ENCODE results near the gene IFNA16.
"Not testable (repeated sequence)": the region's sequence is repeated elsewhere in the genome, so short reads cannot be mapped to it uniquely, and the experiment has no call there.

The IFNA16 gene

DNA sequence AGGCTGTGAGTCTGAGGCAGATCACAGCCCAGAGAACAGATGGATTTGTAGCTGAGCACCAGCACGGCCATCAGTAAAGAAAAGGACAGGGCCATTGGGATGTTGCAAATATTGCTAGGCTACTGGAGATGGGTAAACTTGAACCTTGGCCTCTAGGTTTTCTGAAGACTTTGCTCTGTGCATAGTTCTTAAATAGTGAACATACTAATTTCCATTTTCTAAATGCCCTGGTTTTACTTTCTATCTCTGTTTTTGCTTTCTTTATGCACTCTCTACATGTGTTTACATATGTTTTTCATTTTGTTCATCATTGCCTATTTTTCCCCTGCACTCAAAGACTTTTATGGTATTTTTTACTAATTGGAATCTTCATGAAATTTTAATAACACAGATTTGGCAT, at the start of gene IFNA16:
Gene IFNA16 (minus strand): TSS at position 101 of the 400 bp plus-strand sequence. CDS start 6 bp downstream, at position 95.
- not testable (repeated sequence) for FAIRE-seq

DNA sequence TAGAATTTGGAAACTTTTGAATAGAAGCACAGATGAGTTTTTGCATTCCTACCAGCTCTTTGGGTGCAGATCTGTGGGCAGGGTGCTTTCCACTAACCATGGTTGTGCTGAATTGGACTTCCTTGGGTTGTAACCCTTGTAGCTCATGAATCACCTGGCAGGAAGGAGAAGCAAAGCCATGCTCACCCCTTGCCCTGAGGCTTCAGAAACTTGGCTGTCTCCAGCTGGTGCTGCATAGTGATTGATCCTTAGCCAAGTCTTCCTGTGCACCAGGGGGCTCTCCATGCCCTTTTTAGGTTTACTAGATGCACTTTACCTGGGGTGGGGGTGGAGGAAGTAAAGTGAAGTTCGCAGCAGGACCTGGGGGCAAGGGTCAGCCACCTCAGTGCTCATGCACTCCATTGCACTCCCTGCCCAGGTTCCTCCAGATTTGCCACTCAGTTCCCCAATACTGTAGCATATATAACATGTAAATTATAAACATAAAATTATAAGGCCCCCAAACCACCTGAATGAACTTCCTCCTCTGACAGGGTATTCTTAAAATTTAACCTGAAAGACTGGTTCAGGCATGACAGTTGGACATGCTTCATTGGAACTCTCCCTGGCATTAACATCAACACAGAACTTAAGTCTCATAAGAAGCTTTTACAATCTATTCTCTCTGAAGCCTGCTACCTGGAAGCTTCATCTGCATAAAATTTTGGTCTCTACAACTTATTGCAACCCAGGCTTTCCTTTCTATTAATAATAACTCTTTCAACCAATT, 48.5 kb upstream of the IFNA16 start:
- FAIRE-seq: no peak

DNA sequence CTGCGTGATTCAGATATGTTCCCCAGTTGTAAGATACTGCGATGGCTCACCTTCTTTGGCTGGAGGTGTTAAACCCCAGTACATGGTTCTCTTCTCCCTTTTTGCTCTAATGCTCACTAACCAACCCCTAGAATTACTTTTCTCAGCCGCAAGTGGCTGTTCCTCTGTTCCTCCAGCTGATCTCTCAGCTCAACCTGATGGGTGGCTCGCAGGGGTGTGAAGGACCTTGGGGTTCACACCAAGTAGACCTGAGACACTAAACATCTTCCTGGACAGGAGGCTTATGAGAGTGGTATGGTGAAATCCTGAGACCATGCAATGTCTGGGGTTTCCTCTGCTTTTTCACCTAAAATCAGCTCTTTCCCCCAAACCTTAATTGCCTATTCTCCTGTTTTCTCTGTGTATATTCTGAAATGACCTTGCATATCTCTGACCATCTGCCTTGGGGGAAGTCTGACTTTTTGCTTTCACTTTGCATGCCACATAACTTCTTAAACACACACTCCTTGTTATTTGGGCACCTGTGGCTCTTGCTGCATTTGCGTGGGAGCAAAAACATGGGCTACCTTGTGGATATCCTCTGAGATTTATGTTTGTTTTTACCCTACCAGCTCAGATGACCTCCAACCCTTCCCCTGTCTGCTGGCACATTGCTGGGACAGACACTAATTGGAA, 38.6 kb upstream of the IFNA16 start:
- FAIRE-seq: no peak

DNA sequence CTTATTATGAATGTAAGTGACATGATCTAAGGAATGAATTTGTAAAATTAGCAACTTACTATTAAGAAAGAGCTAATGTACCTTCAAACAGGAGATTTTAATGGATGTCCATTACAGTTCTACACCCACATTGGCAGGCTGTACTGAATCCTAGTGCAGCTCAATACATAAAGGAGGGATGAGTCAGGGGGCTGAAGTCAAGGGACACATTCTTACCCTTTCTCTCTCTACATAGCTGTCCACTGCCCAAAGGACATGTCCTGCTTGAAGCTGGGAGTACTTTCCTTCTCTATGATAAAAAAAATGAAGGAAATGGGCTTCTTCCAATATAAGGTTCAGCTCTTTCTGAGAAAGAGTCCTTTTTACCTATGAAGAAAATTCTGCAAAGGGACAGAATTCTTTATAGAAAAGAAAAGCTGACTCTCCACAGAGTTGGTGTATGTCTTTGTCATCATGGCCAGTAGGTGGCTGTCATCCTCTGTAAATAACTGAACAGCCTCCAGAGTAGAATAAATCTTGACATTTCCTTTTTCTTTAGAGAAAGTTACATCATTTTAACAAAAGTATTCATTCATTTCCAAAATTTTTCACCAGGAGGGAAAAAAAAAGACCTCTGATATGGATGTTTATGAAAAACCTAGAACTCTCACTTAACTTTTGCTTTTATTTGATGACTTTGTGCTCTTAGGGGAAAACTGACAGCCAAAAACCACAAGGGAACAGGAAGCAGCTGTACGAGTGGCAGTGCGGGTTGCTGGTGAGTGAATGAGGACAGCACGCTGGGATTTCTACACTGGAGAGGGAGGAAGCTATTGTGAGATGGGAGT, 35.8 kb upstream of the IFNA16 start:
- peak; percentile 37 for FAIRE-seq

DNA sequence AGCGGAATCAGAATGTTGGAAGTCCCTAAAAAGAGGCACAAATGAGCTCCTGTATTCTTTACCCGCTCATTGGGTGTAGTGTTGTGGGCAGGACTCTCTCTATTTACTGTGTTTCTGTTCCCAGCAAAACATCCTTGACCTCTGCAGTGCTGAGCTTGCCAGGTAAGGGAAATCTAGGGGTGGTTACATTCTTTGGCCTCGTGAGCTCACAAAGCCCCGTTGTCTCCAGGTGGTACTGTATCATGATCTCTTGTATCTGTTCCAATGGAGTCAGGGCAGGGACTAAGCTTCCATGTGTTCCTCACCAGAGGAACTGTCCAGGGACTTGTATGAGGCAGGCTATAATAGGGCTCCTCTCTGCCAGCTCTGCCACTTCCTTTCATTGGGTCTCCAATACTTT, 34.5 kb upstream of the IFNA16 start:
- no peak for FAIRE-seq

DNA sequence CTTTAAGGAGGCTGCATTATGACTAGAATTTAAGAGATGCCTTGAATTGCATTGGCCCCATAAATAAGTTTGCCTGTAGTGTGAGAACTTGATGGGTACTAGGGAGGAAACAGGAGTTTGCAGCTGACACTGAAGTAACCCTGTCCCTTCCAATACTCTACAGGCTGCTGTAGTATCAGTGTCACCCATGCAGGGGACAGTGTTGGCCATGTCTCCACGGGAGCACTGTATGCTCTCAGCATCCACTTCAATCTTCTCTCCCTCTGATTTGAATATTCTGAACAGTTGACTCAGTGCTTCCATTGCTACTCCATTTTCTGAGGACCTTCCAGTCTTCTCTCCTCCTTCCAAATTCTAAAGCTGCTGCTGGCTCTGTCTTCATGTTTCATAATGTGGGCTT, 34.1 kb upstream of the IFNA16 start:
- no peak for FAIRE-seq

DNA sequence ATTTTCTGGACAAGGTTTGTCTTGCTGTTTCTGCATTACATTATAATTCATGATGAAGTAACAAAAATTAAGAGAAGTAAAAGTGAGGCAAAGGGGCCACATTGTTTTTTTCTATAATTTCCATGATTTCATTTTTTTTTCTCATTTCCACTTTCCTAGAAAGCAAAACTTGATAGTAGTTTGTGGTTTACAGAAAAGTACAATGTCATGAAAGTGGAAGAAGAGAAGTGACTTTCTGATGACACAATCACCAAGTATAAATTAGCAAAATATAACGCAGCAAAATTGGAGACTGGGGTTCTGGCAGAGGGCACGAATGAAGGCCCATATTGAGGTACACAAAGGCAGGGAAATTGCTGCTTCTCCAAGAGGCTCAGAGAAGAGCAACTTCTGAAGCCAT, 27.7 kb upstream of the IFNA16 start:
- no peak for FAIRE-seq

DNA sequence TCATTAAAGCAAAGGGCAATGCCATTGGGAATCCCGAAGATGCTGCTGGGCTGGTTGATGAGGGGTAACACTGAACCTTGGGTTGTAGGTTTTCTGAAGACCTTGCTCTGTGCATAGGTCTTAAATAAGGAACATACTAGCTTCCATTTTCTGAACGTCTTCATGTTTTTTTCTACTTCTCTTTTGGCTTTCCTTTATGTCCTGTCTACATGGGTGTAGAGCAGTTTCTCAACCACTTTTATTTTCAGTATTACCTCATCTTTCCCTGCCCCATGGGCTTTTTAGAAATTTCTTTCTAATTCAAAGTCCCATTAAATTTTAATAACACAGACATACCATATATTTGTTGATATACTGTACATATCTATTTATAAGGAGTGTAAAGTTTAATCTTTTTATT, 22.8 kb upstream of the IFNA16 start, which contains the start of gene IFNA14:
Gene IFNA14 (minus strand): TSS at position 95 of the 400 bp plus-strand sequence. CDS start 70 bp downstream, at position 25.
- no peak for FAIRE-seq

DNA sequence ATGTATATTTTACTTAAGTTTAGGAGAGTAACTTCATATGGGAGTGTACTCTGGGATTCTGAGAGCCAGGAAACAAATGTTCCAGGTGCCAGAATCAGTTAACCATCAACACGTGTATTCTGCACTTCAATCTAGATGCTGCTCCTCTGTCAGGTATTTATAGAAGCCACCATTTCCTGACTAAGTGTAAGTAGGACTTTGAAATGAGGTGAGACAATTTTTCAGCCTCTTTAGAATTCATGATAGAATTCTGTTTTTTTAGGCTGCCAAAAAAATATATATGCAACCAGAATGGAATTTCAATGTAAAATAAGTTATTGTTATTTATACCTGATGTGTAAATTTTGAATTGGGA, 19.2 kb upstream of the IFNA16 start:
- FAIRE-seq: not testable (repeated sequence)

DNA sequence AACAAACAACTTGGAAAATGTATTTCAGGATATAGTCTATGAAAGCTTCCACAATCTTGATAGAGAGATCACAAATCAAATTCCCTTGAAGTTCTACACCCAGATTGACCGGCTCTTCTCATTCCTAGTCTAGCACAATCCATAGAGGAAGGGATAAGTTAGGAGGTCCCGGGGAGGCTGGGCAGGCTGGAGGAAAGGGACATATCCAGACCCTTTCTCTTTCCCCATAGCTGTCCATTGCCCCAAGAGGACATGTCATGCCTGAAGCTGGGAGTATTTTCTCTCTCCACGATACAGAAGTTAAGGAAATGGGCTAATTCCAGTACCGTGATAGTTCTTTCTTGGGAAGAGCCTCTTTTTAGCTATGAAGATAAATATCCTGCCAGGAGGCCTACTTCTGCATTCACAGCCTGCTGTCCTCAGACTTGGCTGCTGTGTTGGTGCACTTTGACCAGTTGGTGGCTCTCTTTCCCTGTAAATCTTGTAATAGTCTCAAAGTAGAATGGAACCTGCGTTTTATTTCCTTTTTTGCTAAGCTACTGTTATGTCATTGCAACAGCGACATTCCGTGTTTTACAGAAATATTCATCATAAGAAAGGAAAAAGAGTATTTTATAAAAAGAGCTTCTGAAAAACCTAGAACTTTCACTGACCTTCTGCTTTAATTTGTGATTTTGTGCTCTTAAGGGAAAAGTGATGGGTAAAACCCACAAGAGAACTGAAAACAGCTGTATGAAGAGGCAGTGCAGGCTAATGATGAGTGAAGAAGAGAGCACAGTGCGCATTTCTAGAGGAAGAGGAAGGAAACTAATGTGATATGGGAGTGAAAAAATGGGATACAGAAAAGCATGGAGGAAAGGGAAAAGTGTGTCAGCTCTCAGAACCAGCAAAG, 18.6 kb upstream of the IFNA16 start:
- FAIRE-seq: peak; percentile 78

DNA sequence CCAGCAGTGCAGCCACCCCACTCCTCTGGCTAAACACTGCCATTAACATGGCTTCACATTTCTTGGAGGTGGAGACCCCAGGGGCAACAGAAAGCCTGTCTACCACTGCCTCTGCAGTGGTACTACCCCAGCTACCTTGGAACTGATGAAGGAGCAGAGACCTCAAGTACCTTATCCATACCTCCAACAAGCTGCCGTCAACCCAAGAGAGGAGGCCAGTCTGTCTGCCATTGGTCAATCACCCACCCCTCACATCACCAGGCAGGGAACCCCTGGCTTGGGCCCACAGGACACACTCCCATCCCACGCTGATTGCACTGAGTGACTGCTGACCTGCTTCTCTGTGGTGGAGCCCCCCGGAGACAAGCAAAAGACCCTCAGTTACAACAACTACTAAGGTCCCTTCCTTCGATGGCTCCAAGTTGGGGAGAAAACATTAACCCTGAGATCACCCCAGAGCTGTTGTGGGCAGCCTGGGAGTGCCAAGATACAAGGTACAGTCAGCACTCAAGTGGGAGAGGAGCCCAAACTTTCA, 17.1 kb upstream of the IFNA16 start:
- no peak for FAIRE-seq

DNA sequence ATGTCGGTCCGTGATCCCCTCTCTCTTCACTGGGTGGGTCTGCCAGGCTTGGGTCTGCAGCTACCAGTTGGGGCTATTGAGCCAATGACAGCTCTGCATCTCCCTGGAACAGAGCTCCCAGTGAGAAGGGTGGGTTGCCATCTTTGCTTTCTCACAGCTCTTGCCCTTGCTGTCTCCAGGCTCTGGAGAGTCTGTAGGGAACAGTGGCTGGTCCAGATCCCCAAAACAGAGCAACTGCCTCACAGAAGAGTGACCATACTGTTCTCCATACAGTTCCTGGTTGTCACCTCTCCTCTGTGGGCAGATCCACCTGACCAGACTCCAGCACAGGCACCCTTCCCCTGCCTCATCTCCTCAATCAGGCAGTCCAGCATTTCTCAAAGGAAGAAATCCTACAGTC, 16.1 kb upstream of the IFNA16 start:
- no peak for FAIRE-seq

DNA sequence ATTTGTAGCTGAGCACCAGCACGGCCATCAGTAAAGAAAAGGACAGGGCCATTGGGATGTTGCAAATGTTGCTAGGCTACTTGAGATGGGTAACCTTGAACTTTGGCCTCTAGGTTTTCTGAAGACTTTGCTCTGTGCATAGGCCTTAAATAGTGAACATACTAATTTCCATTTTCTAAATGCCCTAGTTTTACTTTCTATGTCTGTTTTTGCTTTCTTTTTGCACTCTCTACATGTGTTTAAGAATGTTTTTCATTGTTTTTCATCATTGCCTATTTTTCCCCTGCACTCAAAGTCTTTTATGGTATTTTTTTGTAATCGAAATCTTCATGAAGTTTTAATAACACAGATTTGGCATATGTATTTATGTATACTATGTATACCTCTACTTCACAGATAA, 11.0 kb upstream of the IFNA16 start, which contains the start of gene IFNA17:
Gene IFNA17 (minus strand): TSS at position 101 of the 400 bp plus-strand sequence. CDS start 49 bp downstream, at position 52.
- FAIRE-seq: no peak

DNA sequence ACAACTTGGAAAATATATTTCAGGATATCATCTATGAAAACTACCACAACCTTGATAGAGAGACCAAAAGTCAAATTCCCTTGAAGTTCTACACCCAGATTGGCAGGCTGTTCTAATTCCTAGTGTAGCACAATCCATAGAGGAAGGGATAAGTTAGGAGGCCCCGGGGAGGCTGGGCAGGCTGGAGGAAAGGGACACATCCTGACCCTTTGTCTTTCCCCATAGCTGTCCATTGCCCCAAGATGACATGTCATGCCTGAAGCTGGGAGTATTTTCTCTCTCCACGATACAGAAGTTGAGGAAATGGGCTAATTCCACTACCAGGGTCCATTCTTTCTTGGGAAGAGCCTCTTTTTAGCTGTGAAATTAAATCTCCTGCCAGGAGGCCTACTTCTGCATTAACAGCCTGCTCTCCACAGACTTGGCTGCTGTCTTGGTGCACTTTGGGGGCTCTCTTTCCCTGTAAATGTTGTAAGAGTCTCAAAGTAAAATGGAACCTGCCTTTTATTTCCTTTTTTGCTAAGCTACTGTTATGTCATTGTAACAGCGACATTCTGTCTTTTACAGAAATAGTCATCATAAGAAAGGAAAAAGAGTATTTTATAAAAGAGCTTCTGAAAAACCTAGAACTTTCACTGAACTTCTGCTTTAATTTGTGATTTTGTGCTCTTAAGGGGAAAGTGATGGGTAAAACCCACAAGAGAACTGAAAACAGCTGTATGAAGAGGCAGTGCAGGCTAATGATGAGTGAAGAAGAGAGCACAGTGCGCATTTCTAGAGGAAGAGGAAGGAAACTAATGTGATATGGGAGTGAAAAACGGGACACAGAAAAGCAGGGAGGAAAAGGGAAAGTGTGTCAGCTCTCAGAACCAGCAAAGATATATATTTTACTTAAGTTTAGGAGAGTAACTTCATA, 3.4 kb downstream of the IFNA16 start:
- FAIRE-seq: peak; percentile 37

DNA sequence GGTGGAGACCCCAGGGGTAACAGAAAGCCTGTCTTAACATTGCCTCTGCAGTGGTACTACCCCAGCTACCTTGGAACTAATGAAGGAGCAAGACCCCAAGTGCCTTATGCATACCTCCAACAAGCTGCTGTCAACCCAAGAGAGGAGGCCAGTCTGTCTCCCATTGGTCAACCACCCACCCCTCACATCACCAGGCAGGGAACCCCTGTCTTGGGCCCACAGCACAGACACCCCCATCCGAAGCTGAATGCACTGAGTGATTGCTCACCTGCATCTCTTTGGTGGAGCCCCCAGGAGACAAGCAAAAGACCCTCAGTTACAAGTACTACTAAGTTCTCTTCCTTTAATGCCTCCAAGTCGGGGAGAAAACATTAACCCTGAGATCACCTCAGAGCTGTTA, 5.0 kb downstream of the IFNA16 start:
- FAIRE-seq: not testable (repeated sequence)

DNA sequence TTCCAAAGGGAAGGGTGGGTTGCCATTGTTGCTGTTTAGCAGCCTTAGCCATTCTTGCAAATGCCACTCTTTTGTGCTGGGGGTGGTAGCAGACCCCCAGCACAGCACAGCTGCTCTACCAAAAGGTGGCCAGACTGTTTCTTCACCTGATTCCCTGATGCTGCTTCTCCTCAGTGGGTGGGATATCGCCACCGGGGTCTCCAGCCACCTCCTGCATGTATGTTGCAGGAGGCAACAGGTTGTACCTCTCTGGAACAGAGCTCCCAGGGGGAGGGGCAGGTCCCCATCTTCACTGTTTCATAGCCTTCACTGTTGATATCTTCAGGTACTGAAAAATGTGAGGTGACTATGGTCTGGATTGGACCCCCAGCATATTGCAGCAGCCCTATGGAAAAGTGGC, 6.3 kb downstream of the IFNA16 start:
- not testable (repeated sequence) for FAIRE-seq

DNA sequence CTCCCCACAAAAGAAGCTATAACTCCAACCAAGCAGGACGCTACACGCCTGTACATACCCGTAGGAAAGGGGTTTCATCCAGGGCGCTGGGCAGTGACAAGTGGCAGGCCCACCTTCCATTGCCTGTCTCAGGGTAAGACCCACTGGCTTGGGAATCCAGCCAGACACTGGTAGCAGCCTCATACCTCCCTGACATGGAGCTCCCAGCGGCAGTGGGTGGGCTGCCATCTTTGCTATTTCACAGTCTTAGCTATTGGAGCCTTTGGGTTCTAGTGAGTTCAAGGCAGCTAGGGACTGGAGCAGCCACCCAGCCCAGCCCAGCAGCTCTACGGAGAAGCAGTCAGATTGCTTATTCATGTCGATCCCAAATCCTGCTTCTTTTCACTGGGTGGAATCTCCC, 6.8 kb downstream of the IFNA16 start:
- no peak for FAIRE-seq

DNA sequence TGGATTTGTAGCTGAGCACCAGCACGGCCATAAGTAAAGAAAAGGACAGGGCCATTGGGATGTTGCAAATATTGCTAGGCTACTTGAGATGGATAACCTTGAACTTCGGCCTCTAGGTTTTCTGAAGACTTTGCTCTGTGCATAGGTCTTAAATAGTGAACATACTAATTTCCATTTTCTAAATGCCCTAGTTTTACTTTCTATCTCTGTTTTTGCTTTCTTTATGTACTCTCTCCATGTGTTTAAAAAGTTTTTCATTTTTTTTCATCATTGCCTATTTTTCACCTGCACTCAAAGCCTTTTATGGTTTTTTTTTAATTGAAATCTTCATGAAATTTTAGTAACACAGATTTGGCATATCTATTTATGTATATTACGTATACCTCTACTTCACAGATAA, 10.1 kb downstream of the IFNA16 start, which contains the start of gene IFNA10:
Gene IFNA10 (minus strand): TSS at position 101 of the 400 bp plus-strand sequence. CDS start 46 bp downstream, at position 55.
- not testable (repeated sequence) for FAIRE-seq

DNA sequence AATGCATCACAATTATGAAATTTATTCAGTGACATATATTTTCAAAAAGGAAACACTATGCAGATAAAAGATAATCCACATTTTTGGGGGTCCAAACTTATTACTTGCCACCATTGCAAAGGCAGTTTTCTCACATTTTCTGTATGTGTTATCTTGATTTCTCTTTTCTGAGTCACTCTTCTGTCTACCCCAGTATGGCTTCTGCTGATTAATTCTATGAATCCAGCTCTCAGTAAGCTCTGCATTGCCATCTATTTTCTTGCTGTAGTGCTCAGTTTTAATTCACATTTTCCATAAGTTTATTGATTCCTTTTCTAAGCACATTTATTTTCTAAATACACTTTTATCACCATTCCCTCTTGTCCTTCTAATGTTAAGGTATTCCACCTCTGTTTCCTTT, 11.9 kb downstream of the IFNA16 start:
- no peak for FAIRE-seq

DNA sequence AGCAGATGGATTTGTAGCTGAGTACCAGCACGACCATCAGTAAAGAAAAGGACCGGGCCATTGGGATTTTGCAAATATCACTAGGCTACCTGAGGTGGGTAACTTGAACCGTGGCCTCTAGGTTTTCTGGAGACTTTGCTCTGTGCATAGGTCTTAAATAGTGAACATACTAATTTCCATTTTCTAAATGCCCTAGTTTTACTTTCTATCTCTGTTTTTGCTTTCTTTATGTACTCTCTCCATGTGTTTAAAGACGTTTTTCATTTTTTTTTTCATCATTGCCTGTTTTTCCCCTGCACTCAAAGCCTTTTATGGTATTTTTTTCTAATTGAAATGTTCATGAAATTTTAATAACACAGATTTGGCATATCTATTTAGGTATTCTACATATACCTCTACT, 15.0 kb downstream of the IFNA16 start, which contains the start of gene IFNA7:
Gene IFNA7 (minus strand): TSS at position 101 of the 400 bp plus-strand sequence. CDS start 40 bp downstream, at position 61.
- not testable (repeated sequence) for FAIRE-seq

Measured in A204.1 (cell line).